ENCODE data around the gene FAM222A. TPM values are rescaled to one million over a fixed set of nuclear protein-coding genes. Genes with fewer than 3 reads are reported as not detected.

The FAM222A gene
- total and polyA plus RNA-seq, 12 donors, result 9.2 to 57.8 (median 25.3) TPM

GRCh38 chr12:109753054-109753401 lies 39.4 kb downstream of the FAM222A start:
- Histone ChIP-seq H3K27me3 (no peaks in the 10 kb centered on the region), H3K36me3 (replicated peaks in 1 of 2) (no peaks in the 10 kb centered on the region), H3K9me3 (replicated peaks in 1 of 3) (peaks cover 0 to 11% (median 0%) of the 10 kb centered on the region in 3 donors), H3K27ac (peak overlapping the region in 3 of 5 donors; percentile 64 to 78 (median 76)), H3K4me3 (no peak overlapping the region), H3K4me1 (replicated peaks in 1 of 2) (peaks cover 12 to 43% of the 10 kb centered on the region in 2 donors)
- intact Hi-C loops (cut with DNase I), result no loop called here
- WGBS, 4 donors, result 65 to 76% (median 68%) methylated on average over 3 to 5 of the region's 5 CpGs
- TF ChIP-seq POLR2A (IDR thresholded peaks at IDR 0.05), result no peak
- TF ChIP-seq CTCF (IDR thresholded peaks at IDR 0.05), result no peak
- peak in 6 of 7 donors; percentile 6 to 45 (median 12) for DNase-seq

- Histone ChIP-seq H3K27me3 (no peaks in the 10 kb centered on the region), H3K4me3 (no peak overlapping the region), H3K4me1 (replicated peaks in 1 of 2) (peaks cover 12 to 43% of the 10 kb centered on the region in 2 donors), H3K36me3 (replicated peaks in 1 of 2) (no peaks in the 10 kb centered on the region), H3K9me3 (replicated peaks in 1 of 3) (peaks cover 0 to 11% (median 0%) of the 10 kb centered on the region in 3 donors), H3K27ac (peak overlapping the region in 3 of 5 donors; percentile 5 to 76 (median 31))
- TF ChIP-seq CTCF (IDR thresholded peaks at IDR 0.05) (no peak), POLR2A (IDR thresholded peaks at IDR 0.05) (no peak)
- intact Hi-C loops (cut with DNase I), result no loop called here
- WGBS, 4 donors, result 25 to 59% (median 44%) methylated on average over 2 of the region's 2 CpGs
- DNase-seq, result peak in 4 of 7 donors; percentile 4 to 42 (median 6)
Observed at GRCh38 chr12:109753959-109754358, 40.3 kb downstream of the FAM222A start.

GRCh38 chr12:109756457-109756856 lies 42.8 kb downstream of the FAM222A start:
- 98 to 100% (median 99%) methylated on average over 1 of the region's 1 CpG for WGBS, 4 donors
- TF ChIP-seq POLR2A (IDR thresholded peaks at IDR 0.05), result no peak
- no peak for TF ChIP-seq CTCF (IDR thresholded peaks at IDR 0.05)
- no peak for DNase-seq
- no peaks in the 10 kb centered on the region for H3K27me3 ChIP-seq
- H3K9me3 ChIP-seq (replicated peaks in 1 of 3), result peaks cover 0 to 11% (median 0%) of the 10 kb centered on the region in 3 donors
- intact Hi-C loops (cut with DNase I), result no loop called here
- peaks cover 36 to 59% of the 10 kb centered on the region in 2 donors for H3K4me1 ChIP-seq (replicated peaks in 1 of 2)
- H3K4me3 ChIP-seq, result no peak overlapping the region
- no peak overlapping the region for H3K27ac ChIP-seq
- H3K36me3 ChIP-seq (replicated peaks in 1 of 2), result no peaks in the 10 kb centered on the region

- Histone ChIP-seq H3K9me3 (replicated peaks in 1 of 3) (peaks cover 0 to 11% (median 0%) of the 10 kb centered on the region in 3 donors), H3K27ac (no peak overlapping the region), H3K4me3 (no peak overlapping the region), H3K36me3 (replicated peaks in 1 of 2) (no peaks in the 10 kb centered on the region), H3K4me1 (replicated peaks in 1 of 2) (peaks cover 28 to 50% of the 10 kb centered on the region in 2 donors), H3K27me3 (no peaks in the 10 kb centered on the region)
- intact Hi-C loops (cut with DNase I), result no loop called here
- DNase-seq, result peak in 5 of 7 donors; percentile 8 to 44 (median 14)
- WGBS, 4 donors, result 73 to 82% (median 74%) methylated on average over 9 to 11 of the region's 11 CpGs
- no peak for TF ChIP-seq CTCF (IDR thresholded peaks at IDR 0.05)
- no peak for TF ChIP-seq POLR2A (IDR thresholded peaks at IDR 0.05)
Observed at GRCh38 chr12:109757671-109758265, 44.1 kb downstream of the FAM222A start.
